ENCODE data around the gene GALNS. TPM values are rescaled to one million over a fixed set of nuclear protein-coding genes. Genes with fewer than 3 reads are reported as not detected.

Gene GALNS
- total and polyA plus RNA-seq, 2 of the 8 experiments (the other 6 are each of a cell fraction or from before 2014, with no cell fraction given): 8.9 to 17.8 TPM

DNA sequence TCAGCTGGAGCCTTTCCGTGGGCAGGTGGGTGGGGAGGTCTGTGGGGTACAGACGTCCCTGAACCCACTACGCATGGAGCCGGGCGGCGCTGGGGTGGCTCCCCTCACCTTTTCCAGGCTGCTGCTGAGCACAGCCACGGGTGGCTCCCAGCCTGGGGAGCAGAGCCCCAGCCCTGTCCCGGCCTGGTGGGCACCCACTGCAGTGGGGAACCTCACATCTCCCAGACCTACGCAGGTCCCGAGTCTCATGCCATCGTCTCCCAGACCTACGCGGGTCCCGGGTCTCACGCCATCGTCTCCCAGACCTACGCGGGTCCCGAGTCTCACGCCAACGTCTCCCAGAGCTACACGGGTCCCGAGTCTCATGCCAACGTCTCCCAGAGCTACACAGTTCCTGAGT lies 28.0 kb downstream of the GALNS start:
- no peak for DNase-seq (ENCODE audit: low read depth in 1 of 2, low spot score in 2 of 2)
- Histone ChIP-seq H2BK12ac (ENCODE audit: low read depth, low read length) (no peak overlapping the region), H3K79me2 (ENCODE audit: control insufficient read depth in 1 of 2, insufficient read depth in 2 of 2, low read length in 2 of 2) (no peaks in the 10 kb centered on the region), H3K9me3 (ENCODE audit: insufficient read depth in 2 of 2, low read depth in 1 of 2, low read length in 1 of 2) (no peaks in the 10 kb centered on the region), H2BK20ac (ENCODE audit: low read length) (no peak overlapping the region), H2BK15ac (ENCODE audit: low read length) (no peak overlapping the region), H4K91ac (replicated peaks; ENCODE audit: insufficient read length, low read length) (no peak overlapping the region), H3K23ac (ENCODE audit: insufficient read length) (no peak overlapping the region), H2BK5ac (ENCODE audit: low read depth, low read length) (no peak overlapping the region), H3K4me3 (ENCODE audit: extremely low read depth in 1 of 4, insufficient read depth in 2 of 4, low read depth in 3 of 4, low read length in 4 of 4) (no peak overlapping the region), H2BK120ac (replicated peaks; ENCODE audit: low read depth, low read length) (no peak overlapping the region), H3K27ac (ENCODE audit: low read depth, low read length) (no peak overlapping the region), H4K20me1 (replicated peaks in 1 of 2; ENCODE audit: control insufficient read depth in 1 of 2, insufficient read depth in 2 of 2, low read length in 2 of 2) (peaks cover 2 to 6% of the 10 kb centered on the region in 2 experiments), H3K4ac (replicated peaks; ENCODE audit: insufficient read length, low read depth, low read length) (no peak overlapping the region), H4K5ac (ENCODE audit: insufficient read length, low read depth, low read length) (no peak overlapping the region), H4K8ac (ENCODE audit: extremely low read depth, insufficient read depth, low read length) (no peak overlapping the region), H3K56ac (replicated peaks; ENCODE audit: insufficient read length, low read depth, low read length) (no peak overlapping the region), H3K23me2 (ENCODE audit: low read depth, low read length) (no peaks in the 10 kb centered on the region), H3K18ac (ENCODE audit: extremely low read depth, low read length) (no peak overlapping the region), H3K36me3 (ENCODE audit: control insufficient read depth in 2 of 4, insufficient read depth in 4 of 4, low read length in 3 of 4) (no peaks in the 10 kb centered on the region), H3K14ac (ENCODE audit: insufficient read length) (no peak overlapping the region), H3K4me1 (replicated peaks in 1 of 4; ENCODE audit: control insufficient read depth in 3 of 4, insufficient read depth in 4 of 4, low read length in 3 of 4) (0 out of 7 replicates have a peak, but pooled peaks cover 0 to 2% (median 0%) of the 10 kb centered on the region in 4 experiments), H2AK5ac (ENCODE audit: low read depth, low read length) (no peak overlapping the region), H3K4me2 (ENCODE audit: insufficient read depth in 1 of 2, low read depth in 2 of 2, low read length in 2 of 2) (no peak overlapping the region), H3K9ac (replicated peaks in 1 of 4; ENCODE audit: extremely low read depth in 1 of 4, low read depth in 3 of 4, low read length in 3 of 4) (no peak overlapping the region), H3K79me1 (ENCODE audit: low read depth, low read length) (0 out of 2 replicates have a peak, but pooled peaks cover 3% of the 10 kb centered on the region), H2AFZ (ENCODE audit: low read length) (no peak overlapping the region), H3K27me3 (replicated peaks in 1 of 4; ENCODE audit: control insufficient read depth in 3 of 4, extremely low read depth in 1 of 4, insufficient read depth in 3 of 4, low read length in 3 of 4) (no peaks in the 10 kb centered on the region)
- 88% methylated on average over 12 of the region's 24 CpGs; no CpG with 5 or more reads in 1 of the 2 experiments for WGBS, 2 experiments (ENCODE audit: extremely low coverage in 1 of 2, insufficient coverage in 1 of 2, insufficient read length in 1 of 2, insufficient replicate concordance in 2 of 2, low coverage in 1 of 2, low lambda C conversion rate in 2 of 2, missing lambda C conversion rate in 1 of 2)
- no peak for FAIRE-seq
- CTCF ChIA-PET (ENCODE audit: partially characterized antibody): interaction anchor here (0.8 to 2.0 kb wide), 6 partner anchors 10 to 113 kb away, joined by 3 to 10 read pairs (median 3); no protein-coding TSS in a partner anchor
- POLR2A ChIA-PET (ENCODE audit: partially characterized antibody): interaction anchor here (2.2 kb wide), 1 partner anchor 17 kb away, joined by 8 read pairs; the partner anchor contains the start of gene APRT
- TF ChIP-seq JUN (IDR thresholded peaks at IDR 0.05; ENCODE audit: low read depth, low read length): no peak
